ENCODE results near the gene STK11IP. TPM values are rescaled to one million over a fixed set of nuclear protein-coding genes. Genes with fewer than 3 reads are reported as not detected.
A peak's percentile ranks its signal among the peaks of the same experiment; 100 is the strongest.

The STK11IP gene
- total and polyA plus RNA-seq, 2 of the 4 experiments (the other 2 are of a cell fraction), result 14.5 to 19.7 TPM

- no peak overlapping the region for H3K14ac ChIP-seq (replicated peaks; ENCODE audit: low read depth, low read length)
- in situ Hi-C loops (cut with MboI; ENCODE audit: low sequenced_read_pairs), result no loop called here
- no TSS peak for BruUV-seq (replicated peaks)
- H3K4me3 ChIP-seq (ENCODE audit: insufficient read depth, low read depth, low read length), result no peak overlapping the region
- dilution Hi-C loops (cut with HindIII; ENCODE audit: low sequenced_read_pairs, unreplicated experiment), result no loop called here
- H3K9me1 ChIP-seq (ENCODE audit: insufficient read depth, low read length), result no peaks in the 10 kb centered on the region
- H3K4ac ChIP-seq (ENCODE audit: low read depth, low read length), result no peak overlapping the region
- no peak overlapping the region for H3K18ac ChIP-seq (ENCODE audit: low read depth, low read length)
- no peak overlapping the region for H2BK120ac ChIP-seq (ENCODE audit: low read depth, low read length)
- H2AK5ac ChIP-seq (ENCODE audit: low read depth, low read length), result no peak overlapping the region
- DNase-seq, result no peak
- no peaks in the 10 kb centered on the region; the same call in none of the 2 replicates for H4K20me1 ChIP-seq (ENCODE audit: insufficient read depth, low read length)
- no peak overlapping the region for H2BK15ac ChIP-seq (ENCODE audit: low read depth, low read length)
- H4K8ac ChIP-seq (ENCODE audit: low read depth in 2 of 2, low read length in 2 of 2), result no peak overlapping the region
- H3K27ac ChIP-seq (ENCODE audit: insufficient read depth, low read length), result no peak overlapping the region
- H2AK9ac ChIP-seq (replicated peaks; ENCODE audit: low read depth, low read length, poor library complexity), result peak overlapping the region; percentile 70
- H3K4me2 ChIP-seq (ENCODE audit: low read depth, low read length), result no peak overlapping the region
- no peak overlapping the region for H4K91ac ChIP-seq (ENCODE audit: insufficient read depth, low read depth, low read length)
- TF ChIP-seq USF2 (IDR thresholded peaks at IDR 0.05; ENCODE audit: low read depth, low read length), result no peak
- no peak for TF ChIP-seq RAD21 (IDR thresholded peaks at IDR 0.05; ENCODE audit: low read length)
- TF ChIP-seq RFX5 (IDR thresholded peaks at IDR 0.05; ENCODE audit: low read depth, low read length), result no peak
- TF ChIP-seq MAFK (IDR thresholded peaks at IDR 0.05; ENCODE audit: low read depth, low read length), result no peak
- TF ChIP-seq CHD1 (IDR thresholded peaks at IDR 0.05; ENCODE audit: low read depth, low read length), result no peak
- TF ChIP-seq CEBPB (IDR thresholded peaks at IDR 0.05; ENCODE audit: low read depth, low read length), result no peak
- no peak for TF ChIP-seq NFE2L2 (IDR thresholded peaks at IDR 0.05; ENCODE audit: low read depth, low read length)
- no peak for TF ChIP-seq MAZ (IDR thresholded peaks at IDR 0.05; ENCODE audit: borderline replicate concordance, low read depth, low read length)
- ChIA-PET CTCF (interaction anchor here (0.7 to 1.2 kb wide), 2 partner anchors 9 to 135 kb away, joined by 3 to 4 read pairs; no protein-coding TSS in a partner anchor), POLR2A (ENCODE audit: unreplicated experiment) (no interaction called here)
- H3K9ac ChIP-seq (ENCODE audit: low read depth, low read length), result no peak overlapping the region
- H3K9me3 ChIP-seq (ENCODE audit: control insufficient read depth, insufficient read depth, low read length), result no peaks in the 10 kb centered on the region
- no peaks in the 10 kb centered on the region; the same call in none of the 2 replicates for H3K4me1 ChIP-seq (ENCODE audit: control insufficient read depth, insufficient read depth, low read length)
- no peak overlapping the region for H2BK20ac ChIP-seq (ENCODE audit: low read depth, low read length)
- no peaks in the 10 kb centered on the region for H3K79me1 ChIP-seq (ENCODE audit: low read depth in 1 of 2, low read length in 2 of 2)
- no peak overlapping the region for H2BK5ac ChIP-seq (ENCODE audit: low read depth, low read length, poor library complexity, severe bottlenecking)
- H3K27me3 ChIP-seq (ENCODE audit: control insufficient read depth, insufficient read depth, low read length), result peaks cover 17% of the 10 kb centered on the region
- intact Hi-C loops (cut with micrococcal nuclease), result no loop called here
- no peak overlapping the region for H3K23ac ChIP-seq (ENCODE audit: low read depth, low read length)
- no peak for ATAC-seq (ENCODE audit: low read depth)
- H4K5ac ChIP-seq (ENCODE audit: low read depth, low read length), result no peak overlapping the region
- 88% methylated on average over 12 of the region's 20 CpGs; no CpG with 5 or more reads in 1 of the 2 experiments for WGBS, 2 experiments (ENCODE audit: extremely low coverage in 2 of 2, insufficient read length in 1 of 2)
- H3K56ac ChIP-seq (ENCODE audit: extremely low read depth, insufficient read depth, low read length), result no peak overlapping the region
- no peak overlapping the region for H2AFZ ChIP-seq (replicated peaks; ENCODE audit: low read length, poor library complexity)
- peaks cover 5% of the 10 kb centered on the region; the same call in 1 of the 2 replicates for H3K36me3 ChIP-seq (ENCODE audit: control insufficient read depth, insufficient read depth, low read length)
Measured at GRCh38 chr2:219629976-219630695, 32.5 kb downstream of the STK11IP start.

Measured in IMR-90 (cell line).